Measurements from ENCODE around the gene PRORP.
"Not testable (repeated sequence)": the region's sequence is repeated elsewhere in the genome, so short reads cannot be mapped to it uniquely, and the experiment has no call there.

Gene PRORP

GRCh38 chr14:35147186-35147585 lies 24.8 kb downstream of the PRORP start:
- H3K4me2 ChIP-seq (ENCODE audit: low read length) = no peak overlapping the region
- H3K27me3 ChIP-seq (ENCODE audit: low read depth, low read length) = no peaks in the 10 kb centered on the region
- no peak for TF ChIP-seq CTCF (IDR thresholded peaks at IDR 0.05; ENCODE audit: low read depth, low read length)
- TF ChIP-seq EZH2phosphoT487 (IDR thresholded peaks at IDR 0.05; ENCODE audit: low read depth) = no peak
- no peaks in the 10 kb centered on the region for H3K4me1 ChIP-seq (ENCODE audit: low read length)
- no peak overlapping the region for H3K4me3 ChIP-seq (ENCODE audit: low read length)
- no peaks in the 10 kb centered on the region for H4K20me1 ChIP-seq (ENCODE audit: insufficient read depth, low read length)
- no peaks in the 10 kb centered on the region for H3K9me3 ChIP-seq (ENCODE audit: insufficient read depth, low read length)
- no peak overlapping the region for H3K9ac ChIP-seq (ENCODE audit: low read length)
- H3K36me3 ChIP-seq (replicated peaks; ENCODE audit: low read depth, low read length) = peaks cover 6% of the 10 kb centered on the region
- no peak overlapping the region for H3K27ac ChIP-seq (ENCODE audit: low read length)
- no peak overlapping the region for H2AFZ ChIP-seq (ENCODE audit: low read depth, low read length)
- no peaks in the 10 kb centered on the region for H3K79me2 ChIP-seq (ENCODE audit: low read length)

GRCh38 chr14:35147711-35148110 lies 25.4 kb downstream of the PRORP start:
- no peaks in the 10 kb centered on the region for H4K20me1 ChIP-seq (ENCODE audit: insufficient read depth, low read length)
- H3K36me3 ChIP-seq (replicated peaks; ENCODE audit: low read depth, low read length) = peaks cover 6% of the 10 kb centered on the region
- H3K4me2 ChIP-seq (ENCODE audit: low read length) = no peak overlapping the region
- H3K9ac ChIP-seq (ENCODE audit: low read length) = no peak overlapping the region
- H3K27me3 ChIP-seq (ENCODE audit: low read depth, low read length) = no peaks in the 10 kb centered on the region
- TF ChIP-seq CTCF (IDR thresholded peaks at IDR 0.05; ENCODE audit: low read depth, low read length) = no peak
- no peak for TF ChIP-seq EZH2phosphoT487 (IDR thresholded peaks at IDR 0.05; ENCODE audit: low read depth)
- H3K27ac ChIP-seq (ENCODE audit: low read length) = no peak overlapping the region
- no peaks in the 10 kb centered on the region for H3K4me1 ChIP-seq (ENCODE audit: low read length)
- no peak overlapping the region for H3K4me3 ChIP-seq (ENCODE audit: low read length)
- no peaks in the 10 kb centered on the region for H3K79me2 ChIP-seq (ENCODE audit: low read length)
- H2AFZ ChIP-seq (ENCODE audit: low read depth, low read length) = no peak overlapping the region
- H3K9me3 ChIP-seq (ENCODE audit: insufficient read depth, low read length) = no peaks in the 10 kb centered on the region

- Histone ChIP-seq H3K4me3 (ENCODE audit: low read length) (no peak overlapping the region), H3K36me3 (replicated peaks; ENCODE audit: low read depth, low read length) (peaks cover 2% of the 10 kb centered on the region), H4K20me1 (ENCODE audit: insufficient read depth, low read length) (no peaks in the 10 kb centered on the region), H3K27me3 (ENCODE audit: low read depth, low read length) (no peaks in the 10 kb centered on the region), H3K9me3 (ENCODE audit: insufficient read depth, low read length) (no peaks in the 10 kb centered on the region), H3K79me2 (ENCODE audit: low read length) (no peaks in the 10 kb centered on the region), H3K27ac (ENCODE audit: low read length) (no peak overlapping the region), H3K4me1 (ENCODE audit: low read length) (no peaks in the 10 kb centered on the region), H2AFZ (ENCODE audit: low read depth, low read length) (no peak overlapping the region), H3K4me2 (ENCODE audit: low read length) (no peak overlapping the region), H3K9ac (ENCODE audit: low read length) (no peak overlapping the region)
- no peak for TF ChIP-seq EZH2phosphoT487 (IDR thresholded peaks at IDR 0.05; ENCODE audit: low read depth)
- TF ChIP-seq CTCF (IDR thresholded peaks at IDR 0.05; ENCODE audit: low read depth, low read length) = no peak
Observed at GRCh38 chr14:35149239-35149638, 26.9 kb downstream of the PRORP start.

GRCh38 chr14:35152531-35152930 lies 30.2 kb downstream of the PRORP start:
- H3K9ac ChIP-seq (ENCODE audit: low read length); H4K20me1 ChIP-seq (ENCODE audit: insufficient read depth, low read length); H3K9me3 ChIP-seq (ENCODE audit: insufficient read depth, low read length); H3K4me2 ChIP-seq (ENCODE audit: low read length); H3K79me2 ChIP-seq (ENCODE audit: low read length); H3K27me3 ChIP-seq (ENCODE audit: low read depth, low read length); H3K36me3 ChIP-seq (replicated peaks; ENCODE audit: low read depth, low read length); H3K4me3 ChIP-seq (ENCODE audit: low read length); H3K27ac ChIP-seq (ENCODE audit: low read length); H2AFZ ChIP-seq (ENCODE audit: low read depth, low read length): not testable (repeated sequence)
- peaks cover 11% of the 10 kb centered on the region for H3K4me1 ChIP-seq (ENCODE audit: low read length)

GRCh38 chr14:35154016-35154415 lies 31.7 kb downstream of the PRORP start:
- Histone ChIP-seq H3K27me3 (ENCODE audit: low read depth, low read length) (no peaks in the 10 kb centered on the region), H3K4me2 (ENCODE audit: low read length) (no peak overlapping the region), H3K9ac (ENCODE audit: low read length) (no peak overlapping the region), H3K9me3 (ENCODE audit: insufficient read depth, low read length) (no peaks in the 10 kb centered on the region), H3K36me3 (replicated peaks; ENCODE audit: low read depth, low read length) (peaks cover 3% of the 10 kb centered on the region), H4K20me1 (ENCODE audit: insufficient read depth, low read length) (no peaks in the 10 kb centered on the region), H3K4me1 (ENCODE audit: low read length) (peaks cover 11% of the 10 kb centered on the region), H3K79me2 (ENCODE audit: low read length) (no peaks in the 10 kb centered on the region), H3K4me3 (ENCODE audit: low read length) (no peak overlapping the region), H2AFZ (ENCODE audit: low read depth, low read length) (no peak overlapping the region), H3K27ac (ENCODE audit: low read length) (no peak overlapping the region)
- TF ChIP-seq CTCF (IDR thresholded peaks at IDR 0.05; ENCODE audit: low read depth, low read length) (no peak), EZH2phosphoT487 (IDR thresholded peaks at IDR 0.05; ENCODE audit: low read depth) (no peak)
